K562 (cell line): ENCODE measurements around the gene CCKAR. TPM values are rescaled to one million over a fixed set of nuclear protein-coding genes. Genes with fewer than 3 reads are reported as not detected.

Source experiments
- ATAC-seq: fragments of 200-7000 bp; cut with Tn5 transposase; 3 replicates; pipeline ENCODE4 v1.9.1; 2020; ENCODE audit warnings: moderate library complexity
- BruUV-seq: library from RNA; stranded (reverse); fragments of 400-500 nt; replicated peaks from 2 replicates; lab custom pipeline; 2021; lab: Mats Ljungman, UMichigan
- CTCF ChIA-PET: fragments of 300-600 bp; formaldehyde crosslinking; extraction: SDS; loops from one replicate; lab custom pipeline; 2021; ENCODE audit warnings: low intra/inter-chr PET ratio; lab: Yijun Ruan, JAX
- POLR2A ChIA-PET: fragments of 300-600, 350-650 bp; sonication (Branson Sonifier 250); formaldehyde crosslinking; extraction: SDS; loops from one replicate; lab custom pipeline; 2021; ENCODE audit warnings: antibody characterized with exemption, inconsistent platforms; lab: Yijun Ruan, JAX
- DNase-seq, 4 experiments: peaks; one replicate each; pipeline versions ENCODE4 v3.0.0 to v3.0.0-alpha.2; 2011 to 2018; ENCODE audit warnings: low spot score in 3 of 4, mixed read lengths in 3 of 4; ENCODE audit errors: extremely low read depth in 1 of 4
- FAIRE-seq: peaks from 2 replicates; lab custom pipeline; 2011; peaks lifted over from hg19 to GRCh38; lab: Jason Lieb, UNC
- H2AFZ ChIP-seq: 2 replicates; pipeline ENCODE4 v1.6.0; 2011; ENCODE audit warnings: low read depth, low read length, control low read depth, inconsistent platforms
- H3K27ac ChIP-seq: fragments of 200-600 bp; 3 replicates; pipeline ENCODE4 v1.8.0; 2011; ENCODE audit warnings: low read depth, mild to moderate bottlenecking, control low read depth, inconsistent platforms, low read length, moderate library complexity, mixed read lengths; ENCODE audit errors: extremely low read depth
- H3K27me3 ChIP-seq, 2 experiments: fragments of 300-600 bp in 1 of 2; 2 replicates in 1 of 2; 3 replicates in 1 of 2; pipeline versions ENCODE4 v1.6.0 to v1.8.0; 2011; ENCODE audit warnings: inconsistent platforms in 2 of 2, low read length in 2 of 2, mild to moderate bottlenecking in 1 of 2, mixed read lengths in 1 of 2, moderate library complexity in 1 of 2; ENCODE audit not compliant: control insufficient read depth in 2 of 2, insufficient read depth in 2 of 2
- H3K36me3 ChIP-seq: fragments of 300-600 bp; 3 replicates; pipeline ENCODE4 v1.8.0; 2011; ENCODE audit warnings: mild to moderate bottlenecking, low read length, inconsistent platforms; ENCODE audit not compliant: control insufficient read depth, insufficient read depth
- H3K4me1 ChIP-seq, 2 experiments: fragments of 200-600 bp in 1 of 2; replicated peaks in 1 of 2; 2 replicates in 1 of 2; 3 replicates in 1 of 2; pipeline versions ENCODE4 v1.5.1 to v1.8.0; 2011; ENCODE audit warnings: inconsistent platforms in 2 of 2, low read length in 2 of 2, mild to moderate bottlenecking in 1 of 2, mixed read lengths in 1 of 2, moderate library complexity in 1 of 2; ENCODE audit not compliant: control insufficient read depth in 2 of 2, insufficient read depth in 2 of 2
- H3K4me2 ChIP-seq: 2 replicates; pipeline ENCODE4 v1.6.1; 2011; ENCODE audit warnings: low read length, control low read depth, inconsistent platforms, mixed read lengths; ENCODE audit not compliant: insufficient read depth
- H3K4me3 ChIP-seq: fragments of 200-600 bp; sonication (generic), shearing (Covaris generic); 2 replicates; pipeline ENCODE4 v1.5.1; 2016; ENCODE audit warnings: control low read depth, inconsistent platforms
- H3K79me2 ChIP-seq: fragments of 200-600 bp; 3 replicates; pipeline ENCODE4 v1.8.0; 2011; ENCODE audit warnings: low read length, inconsistent platforms; ENCODE audit not compliant: control insufficient read depth, insufficient read depth
- H3K9ac ChIP-seq, 2 experiments: 2 replicates each; pipeline versions ENCODE4 v1.6.0 to v1.6.1; 2011; ENCODE audit warnings: low read depth in 2 of 2, low read length in 2 of 2, control low read depth in 1 of 2, inconsistent platforms in 1 of 2, mild to moderate bottlenecking in 1 of 2, mixed read lengths in 1 of 2; ENCODE audit not compliant: insufficient read depth in 1 of 2
- H3K9me1 ChIP-seq: one replicate; pipeline ENCODE4 v1.6.0; 2011; ENCODE audit warnings: inconsistent platforms, mild to moderate bottlenecking, low read length, moderate library complexity; ENCODE audit not compliant: control insufficient read depth, insufficient read depth
- H3K9me3 ChIP-seq: replicated peaks from 2 replicates; pipeline ENCODE4 v1.5.1; 2011; ENCODE audit warnings: low read depth, low read length, inconsistent platforms; ENCODE audit not compliant: control insufficient read depth, insufficient read depth
- H4K20me1 ChIP-seq: replicated peaks from 2 replicates; pipeline ENCODE4 v1.6.1; 2011; ENCODE audit warnings: low read length, inconsistent platforms, mixed read lengths; ENCODE audit not compliant: control insufficient read depth, insufficient read depth
- CEBPB ChIP-seq: fragments of 450-650 bp; IDR thresholded peaks from 2 replicates; pipeline ENCODE4 v1.6.1; 2016; ENCODE audit warnings: missing genetic modification characterization, missing compliant biosample characterization
- HDAC2 ChIP-seq: fragments of 450-650 bp; IDR thresholded peaks from 2 replicates; pipeline ENCODE4 v1.6.1; 2016; ENCODE audit warnings: mild to moderate bottlenecking
- KDM4B ChIP-seq, 2 experiments: fragments of 450-650 bp in 1 of 2; sonication (generic) in 1 of 2; IDR thresholded peaks; 2 replicates each; pipeline ENCODE4 v1.6.1; 2016 to 2017; ENCODE audit warnings: borderline replicate concordance in 2 of 2, antibody characterized with exemption in 1 of 2, low read depth in 1 of 2, mild to moderate bottlenecking in 1 of 2
- KLF16 ChIP-seq: IDR thresholded peaks from 2 replicates; pipeline ENCODE4 v1.6.1; 2016; ENCODE audit warnings: antibody characterized with exemption
- REST ChIP-seq, 2 experiments: fragments of 450-650 bp; formaldehyde crosslinking in 1 of 2; IDR thresholded peaks; 2 replicates each; pipeline versions ENCODE4 v1.4.0 to v1.6.1; 2014 to 2020; ENCODE audit warnings: mild to moderate bottlenecking in 2 of 2, borderline replicate concordance in 1 of 2, low read depth in 1 of 2
- WGBS: fragments of 100-300 bp; shearing (Covaris generic); methylation state at CpG from one replicate; pipeline ENCODE4 v1.1.6; 2016; ENCODE audit warnings: low coverage, mixed read lengths; ENCODE audit not compliant: insufficient coverage; ENCODE audit errors: missing lambda C conversion rate; 5-methylcytosine and 5-hydroxymethylcytosine counted together
- in situ Hi-C: fragments of 300-500 bp; cut with MboI; formaldehyde crosslinking; loops from 4 replicates; pipeline ENCODE4 v1.15.0; 2018; ENCODE audit warnings: inconsistent platforms, mixed read lengths
- intact Hi-C: fragments of 100-400 bp; cut with micrococcal nuclease; formaldehyde crosslinking; loops from 2 replicates; pipeline ENCODE4 v1.14.2; 2022
- polyA plus RNA-seq, 8 experiments: library from polyadenylated mRNA; depleted of rRNA in 4 of 8; stranded (reverse) in 5 of 8; unstranded in 3 of 8; fragments of >200 nt; fragmentation: Nextera tagmentation in 2 of 8; fragmentation: Illumina TruSeq in 1 of 8; extraction: Ambion mirVana in 2 of 8; extraction: Trizol in 1 of 8; gene quantifications; 2 replicates each; pipeline versions ENCODE4 v1.2.1 to v1.2.3, GENCODE V29; 2011 to 2014; ENCODE audit warnings: inconsistent platforms in 1 of 8, missing spikeins in 1 of 8
- total RNA-seq, 7 experiments: library from RNA; depleted of rRNA in 6 of 7; stranded (reverse); fragments of >200 nt in 6 of 7; fragmentation: Illumina TruSeq in 2 of 7; extraction: Trizol in 2 of 7; gene quantifications; 2 replicates each; pipeline versions ENCODE4 v1.2.1 to v1.2.3, GENCODE V29; 2011 to 2021; ENCODE audit warnings: low replicate concordance in 1 of 7
- TF ChIP-seq, protein P1 (sequence below): fragments of 450-650 bp; conservative IDR thresholded peaks from 2 replicates; pipeline ENCODE4 v1.6.1; 2016; ENCODE audit warnings: missing genetic modification characterization, low read depth, mild to moderate bottlenecking, missing compliant biosample characterization, moderate library complexity
- TF ChIP-seq, protein P2 (sequence below): fragments of 450-650 bp; formaldehyde crosslinking; IDR thresholded peaks from 2 replicates; pipeline ENCODE4 v1.4.0; 2022; ENCODE audit warnings: missing genetic modification characterization

Gene CCKAR
- total and polyA plus RNA-seq, 9 of the 15 experiments (the other 6 are each of a cell fraction or from before 2014, with no cell fraction given) = not detected

- 7% methylated on average over 3 of the region's 3 CpGs for WGBS
- Histone ChIP-seq H3K27ac (no peak overlapping the region), H3K27me3 (peaks cover 21 to 43% of the 10 kb centered on the region in 2 experiments), H3K9ac (no peak overlapping the region), H3K36me3 (no peaks in the 10 kb centered on the region), H2AFZ (no peak overlapping the region), H3K4me3 (no peak overlapping the region), H3K4me2 (no peak overlapping the region), H3K4me1 (no peaks in the 10 kb centered on the region; a peak in 1 of 5 replicates), H3K9me1 (no peaks in the 10 kb centered on the region), H4K20me1 (no peaks in the 10 kb centered on the region; the same call in 1 of the 2 replicates), H3K9me3 (no peaks in the 10 kb centered on the region), H3K79me2 (no peaks in the 10 kb centered on the region)
- CTCF ChIA-PET = no interaction called here
- intact Hi-C loops (no loop called here), in situ Hi-C loops (no loop called here)
- BruUV-seq = no TSS peak
- POLR2A ChIA-PET = no interaction called here
- DNase-seq (no peak), ATAC-seq (no peak), FAIRE-seq (no peak)
- TF ChIP-seq REST (IDR thresholded peaks at IDR 0.05; ENCODE audit: borderline replicate concordance) (no peak), REST (CRISPR knock-in tag; IDR thresholded peaks at IDR 0.05; ENCODE audit: low read depth) (no peak), KDM4B (IDR thresholded peaks at IDR 0.05; ENCODE audit: borderline replicate concordance in 2 of 2, low read depth in 1 of 2) (no peak), KLF16 (no peak), HDAC2 (no peak), CEBPB (tag) (no peak)
- TF ChIP-seq, protein P1, sequence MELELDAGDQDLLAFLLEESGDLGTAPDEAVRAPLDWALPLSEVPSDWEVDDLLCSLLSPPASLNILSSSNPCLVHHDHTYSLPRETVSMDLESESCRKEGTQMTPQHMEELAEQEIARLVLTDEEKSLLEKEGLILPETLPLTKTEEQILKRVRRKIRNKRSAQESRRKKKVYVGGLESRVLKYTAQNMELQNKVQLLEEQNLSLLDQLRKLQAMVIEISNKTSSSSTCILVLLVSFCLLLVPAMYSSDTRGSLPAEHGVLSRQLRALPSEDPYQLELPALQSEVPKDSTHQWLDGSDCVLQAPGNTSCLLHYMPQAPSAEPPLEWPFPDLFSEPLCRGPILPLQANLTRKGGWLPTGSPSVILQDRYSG (tag) = no peak
- TF ChIP-seq, protein P2, sequence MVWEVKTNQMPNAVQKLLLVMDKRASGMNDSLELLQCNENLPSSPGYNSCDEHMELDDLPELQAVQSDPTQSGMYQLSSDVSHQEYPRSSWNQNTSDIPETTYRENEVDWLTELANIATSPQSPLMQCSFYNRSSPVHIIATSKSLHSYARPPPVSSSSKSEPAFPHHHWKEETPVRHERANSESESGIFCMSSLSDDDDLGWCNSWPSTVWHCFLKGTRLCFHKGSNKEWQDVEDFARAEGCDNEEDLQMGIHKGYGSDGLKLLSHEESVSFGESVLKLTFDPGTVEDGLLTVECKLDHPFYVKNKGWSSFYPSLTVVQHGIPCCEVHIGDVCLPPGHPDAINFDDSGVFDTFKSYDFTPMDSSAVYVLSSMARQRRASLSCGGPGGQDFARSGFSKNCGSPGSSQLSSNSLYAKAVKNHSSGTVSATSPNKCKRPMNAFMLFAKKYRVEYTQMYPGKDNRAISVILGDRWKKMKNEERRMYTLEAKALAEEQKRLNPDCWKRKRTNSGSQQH (CRISPR knock-in tag) = no peak
Measured at GRCh38 chr4:26482508-26483462, 7.5 kb downstream of the CCKAR start.
